ENCODE measurements around the gene IRGQ.

Gene IRGQ

DNA sequence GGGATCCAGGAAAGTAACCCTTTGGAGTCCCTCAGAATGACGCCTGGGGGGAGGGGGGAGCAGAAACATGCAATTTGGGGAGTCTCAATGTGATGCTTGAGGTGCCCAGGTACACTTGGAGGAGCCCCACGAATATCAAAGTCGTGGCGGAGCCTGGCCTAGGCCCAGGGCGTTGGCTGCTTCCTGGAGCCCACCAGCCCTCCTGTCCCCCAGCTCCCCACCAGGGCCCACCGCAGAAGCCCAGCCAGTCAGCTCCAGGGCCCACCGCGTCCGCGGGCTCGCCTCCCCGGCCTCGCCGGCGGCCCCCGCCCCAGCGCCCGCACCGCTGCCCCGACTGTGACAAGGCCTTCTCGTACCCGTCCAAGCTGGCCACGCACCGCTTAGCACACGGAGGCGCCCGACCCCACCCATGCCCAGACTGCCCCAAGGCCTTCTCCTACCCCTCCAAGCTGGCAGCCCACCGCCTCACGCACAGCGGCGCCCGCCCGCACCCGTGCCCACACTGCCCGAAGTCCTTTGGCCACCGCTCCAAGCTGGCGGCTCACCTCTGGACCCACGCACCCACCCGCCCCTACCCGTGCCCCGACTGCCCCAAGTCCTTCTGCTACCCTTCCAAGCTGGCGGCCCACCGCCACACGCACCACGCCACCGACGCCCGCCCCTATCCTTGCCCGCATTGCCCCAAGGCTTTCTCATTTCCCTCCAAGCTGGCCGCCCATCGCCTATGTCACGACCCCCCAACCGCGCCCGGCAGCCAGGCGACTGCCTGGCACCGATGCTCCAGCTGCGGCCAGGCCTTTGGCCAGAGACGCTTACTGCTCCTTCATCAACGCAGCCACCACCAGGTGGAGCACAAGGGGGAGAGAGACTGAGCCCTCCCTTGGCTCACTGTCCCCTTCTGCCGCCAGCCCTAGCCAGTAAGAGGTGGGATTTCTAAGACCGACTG, 60.8 kb downstream of the IRGQ start:
- peak in 1 of 2 experiments; percentile 31 for DNase-seq (ENCODE audit: low read depth in 1 of 2, low spot score in 1 of 2)
- in situ Hi-C loops (cut with HindIII; ENCODE audit: low pct_unique_long_range_greater_than_20kb, low sequenced_read_pairs): no loop called here
- no peak for TF ChIP-seq JUND (IDR thresholded peaks at IDR 0.05; ENCODE audit: low read depth)

Measured in T47D (cell line).